ES-I3 (cell line): Measurements from ENCODE around the gene RNF2.
"Not testable (repeated sequence)": the region's sequence is repeated elsewhere in the genome, so short reads cannot be mapped to it uniquely, and the experiment has no call there.

ENCODE experiments used
- H3K36me3 ChIP-seq: 2 replicates; pipeline ENCODE4 v1.6.1; 2013; ENCODE audit warnings: mild to moderate bottlenecking, low read length, control low read depth, moderate library complexity; ENCODE audit not compliant: insufficient read depth
- H3K4me1 ChIP-seq: 2 replicates; pipeline ENCODE4 v1.6.1; 2013; ENCODE audit warnings: mild to moderate bottlenecking, control low read depth, low read length; ENCODE audit not compliant: insufficient read depth
- H3K9ac ChIP-seq: 2 replicates; pipeline ENCODE4 v1.6.1; 2013; ENCODE audit warnings: low read depth, mild to moderate bottlenecking, low read length, moderate library complexity
- H3K9me3 ChIP-seq: 2 replicates; pipeline ENCODE4 v1.6.1; 2013; ENCODE audit warnings: mild to moderate bottlenecking, low read length, moderate library complexity; ENCODE audit not compliant: control insufficient read depth, insufficient read depth

Gene RNF2

DNA sequence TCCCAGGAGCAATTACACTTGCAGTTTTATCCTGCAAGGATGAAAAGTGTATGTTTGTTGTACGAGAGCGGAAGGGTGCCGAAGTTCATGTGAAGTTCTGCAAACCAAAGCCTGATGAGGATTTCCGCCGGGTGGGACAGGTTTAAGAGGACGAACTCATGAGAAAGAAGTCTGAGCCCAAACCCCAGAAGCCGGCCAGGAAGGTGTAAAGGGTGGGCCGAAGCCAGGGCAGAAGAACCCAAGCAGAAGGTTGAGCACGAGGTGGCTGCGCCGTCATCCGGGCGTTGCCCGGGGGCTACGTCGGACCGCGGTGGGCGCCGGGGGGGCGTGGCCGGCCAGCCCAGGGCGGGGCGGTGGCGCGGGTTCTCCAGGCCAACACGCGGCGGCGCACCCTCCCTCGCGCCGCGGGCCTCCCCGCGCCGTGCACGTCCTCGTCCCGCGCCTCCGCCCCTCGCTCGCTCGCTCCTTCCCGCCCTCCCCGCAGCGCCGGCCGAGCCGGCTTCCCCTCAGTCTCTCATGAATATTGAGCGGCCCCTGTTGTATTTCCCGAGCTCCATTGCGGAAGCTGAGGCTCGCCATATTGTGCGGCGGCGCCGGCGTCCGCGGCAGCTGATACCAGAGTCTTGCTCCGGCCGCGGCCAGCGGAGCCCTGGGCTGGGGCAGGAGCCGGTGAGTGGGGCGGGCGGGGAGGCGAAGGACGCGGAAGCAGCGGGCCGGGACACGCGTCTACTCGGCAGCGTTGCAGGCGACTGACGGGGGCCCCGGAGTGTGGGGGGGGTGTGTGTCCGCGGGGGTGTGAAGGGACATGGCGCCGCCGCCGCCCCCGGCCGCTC lies at the start of gene RNF2:
TSS of gene RNF2 (plus strand) at position 578 of the 833 bp plus-strand sequence. CDS start 41,996 bp downstream, outside the sequence.
- H3K9me3 ChIP-seq, result no peaks in the 10 kb centered on the region
- peak within 1 kb of the TSS; percentile 92 for H3K9ac ChIP-seq
- H3K4me1 ChIP-seq, result peaks cover 16% of the 10 kb centered on the region
- H3K36me3 ChIP-seq, result no peaks in the 10 kb centered on the region

- H3K4me1 ChIP-seq, H3K9me3 ChIP-seq, H3K36me3 ChIP-seq, H3K9ac ChIP-seq: not testable (repeated sequence)
Measured at GRCh38 chr1:184999974-185000373, 45.4 kb upstream of the RNF2 start.

DNA sequence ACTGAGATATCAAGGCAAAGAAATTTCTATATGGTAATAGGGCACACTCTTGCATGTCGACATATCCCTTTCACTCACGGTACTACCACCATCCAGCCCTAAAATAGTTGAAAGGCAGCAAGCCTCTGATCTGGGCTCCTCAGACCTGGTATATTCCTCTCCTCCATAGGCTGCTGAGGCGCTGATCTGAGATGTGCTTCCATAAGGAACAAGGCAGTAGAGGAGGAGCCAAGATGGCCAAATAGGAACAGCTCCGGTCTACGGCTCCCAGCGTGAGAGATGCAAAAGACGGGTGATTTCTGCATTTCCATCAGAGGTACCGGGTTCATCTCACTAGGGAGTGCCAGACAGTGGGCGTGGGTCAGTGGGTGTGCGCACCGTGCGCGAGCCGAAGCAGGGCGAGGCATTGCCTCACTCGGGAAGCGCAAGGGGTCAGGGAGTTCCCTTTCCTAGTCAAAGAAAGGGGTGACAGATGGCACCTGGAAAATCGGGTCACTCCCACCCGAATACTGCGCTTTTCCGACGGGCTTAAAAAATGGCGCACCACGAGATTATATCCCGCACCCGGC lies 44.0 kb upstream of the RNF2 start:
- not testable (repeated sequence) for H3K36me3 ChIP-seq, H3K9me3 ChIP-seq, H3K4me1 ChIP-seq
- peak overlapping the region; percentile 40; the same call in 1 of the 2 replicates for H3K9ac ChIP-seq

- H3K9me3 ChIP-seq, result no peaks in the 10 kb centered on the region
- H3K9ac ChIP-seq, result no peak overlapping the region
- no peaks in the 10 kb centered on the region for H3K4me1 ChIP-seq
- H3K36me3 ChIP-seq, result no peaks in the 10 kb centered on the region
Measured at GRCh38 chr1:185008838-185009237, 36.5 kb upstream of the RNF2 start.

- no peaks in the 10 kb centered on the region for H3K9me3 ChIP-seq
- H3K36me3 ChIP-seq, result no peaks in the 10 kb centered on the region
- H3K4me1 ChIP-seq, result no peaks in the 10 kb centered on the region
- no peak overlapping the region for H3K9ac ChIP-seq
Measured at GRCh38 chr1:185010361-185010760, 35.0 kb upstream of the RNF2 start.

DNA sequence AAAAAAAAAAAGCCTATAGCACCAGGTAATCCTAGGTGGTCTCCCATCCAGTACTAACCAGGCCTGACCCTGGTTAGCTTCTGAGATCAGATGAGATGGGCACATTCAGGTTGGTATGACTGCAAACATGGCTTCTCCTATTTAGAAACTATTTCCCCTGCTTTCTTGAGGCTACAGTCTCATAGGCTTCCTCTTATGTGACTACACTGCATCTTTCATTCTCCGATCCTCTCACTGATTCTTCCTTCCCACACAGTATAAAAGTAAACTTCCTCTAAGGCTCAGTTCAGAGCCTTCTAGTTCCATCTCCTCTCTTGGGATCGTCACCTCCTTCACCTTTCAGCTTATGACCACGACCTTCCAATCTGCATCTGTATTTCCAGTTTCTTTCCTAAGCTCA lies 30.4 kb upstream of the RNF2 start:
- H3K36me3 ChIP-seq, result no peaks in the 10 kb centered on the region
- no peaks in the 10 kb centered on the region for H3K9me3 ChIP-seq
- no peaks in the 10 kb centered on the region for H3K4me1 ChIP-seq
- no peak overlapping the region for H3K9ac ChIP-seq

DNA sequence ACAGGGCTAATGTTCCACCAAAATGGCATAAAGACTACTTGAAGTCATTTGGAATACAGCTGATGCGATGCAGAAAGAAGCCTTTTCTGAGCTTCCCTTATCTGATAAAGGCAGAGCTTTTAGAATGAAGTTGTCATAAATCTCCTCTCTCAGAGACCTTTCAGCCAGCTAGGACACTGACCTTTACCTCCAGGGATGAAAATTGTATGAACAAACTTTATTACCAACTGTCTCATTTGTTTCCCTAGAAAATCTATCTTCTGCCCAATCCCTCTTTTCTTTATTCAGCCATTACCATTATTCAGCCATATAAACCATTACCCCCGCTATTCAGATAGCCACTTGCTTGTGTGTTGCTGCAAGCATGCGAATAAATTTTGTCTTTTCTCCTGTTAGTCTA lies 29.7 kb upstream of the RNF2 start:
- H3K9me3 ChIP-seq, result no peaks in the 10 kb centered on the region
- no peak overlapping the region for H3K9ac ChIP-seq
- H3K36me3 ChIP-seq, result no peaks in the 10 kb centered on the region

GRCh38 chr1:185016880-185017279 lies 28.5 kb upstream of the RNF2 start:
- Histone ChIP-seq H3K4me1 (no peaks in the 10 kb centered on the region), H3K9ac (no peak overlapping the region), H3K36me3 (no peaks in the 10 kb centered on the region), H3K9me3 (no peaks in the 10 kb centered on the region)

More for the DNA sequence above, 29.7 kb upstream of the RNF2 start:
- H3K4me1 ChIP-seq, result no peaks in the 10 kb centered on the region

DNA sequence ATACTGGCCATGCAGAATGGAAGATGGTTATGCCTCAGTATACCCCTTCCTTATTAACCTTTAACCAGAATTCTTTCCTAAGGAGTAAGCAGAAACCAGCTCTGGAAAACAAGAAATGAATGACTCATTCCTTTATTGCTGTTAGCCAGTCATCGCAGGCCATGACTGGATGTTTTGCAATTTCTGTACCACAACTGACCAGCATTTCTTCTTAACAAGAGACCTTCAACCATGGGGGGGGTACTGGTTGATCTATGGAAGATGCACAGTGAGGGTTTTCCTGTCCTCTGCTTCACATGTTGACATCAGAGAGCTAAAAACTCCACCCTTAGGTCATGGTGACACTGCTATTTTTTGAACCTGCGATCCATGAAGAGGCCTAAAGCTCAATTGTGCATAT lies 28.0 kb upstream of the RNF2 start:
- no peaks in the 10 kb centered on the region for H3K36me3 ChIP-seq
- H3K9ac ChIP-seq, result no peak overlapping the region
- no peaks in the 10 kb centered on the region for H3K4me1 ChIP-seq
- H3K9me3 ChIP-seq, result no peaks in the 10 kb centered on the region

- Histone ChIP-seq H3K9ac (no peak overlapping the region), H3K4me1 (no peaks in the 10 kb centered on the region), H3K36me3 (no peaks in the 10 kb centered on the region), H3K9me3 (no peaks in the 10 kb centered on the region)
Measured at GRCh38 chr1:185017966-185018365, 27.4 kb upstream of the RNF2 start.

- Histone ChIP-seq H3K9me3 (peaks cover 13% of the 10 kb centered on the region), H3K4me1 (no peaks in the 10 kb centered on the region), H3K9ac (no peak overlapping the region), H3K36me3 (no peaks in the 10 kb centered on the region)
Measured at GRCh38 chr1:185027252-185027882, 18.0 kb upstream of the RNF2 start.

- Histone ChIP-seq H3K9ac (no peak overlapping the region), H3K4me1 (no peaks in the 10 kb centered on the region), H3K9me3 (peaks cover 3% of the 10 kb centered on the region; the same call in 1 of the 2 replicates)
Measured at GRCh38 chr1:185033686-185034085, 11.7 kb upstream of the RNF2 start.

GRCh38 chr1:185035258-185035657 lies 10.1 kb upstream of the RNF2 start:
- H3K4me1 ChIP-seq, result no peaks in the 10 kb centered on the region

More at GRCh38 chr1:185033686-185034085, 11.7 kb upstream of the RNF2 start:
- H3K36me3 ChIP-seq, result no peaks in the 10 kb centered on the region

DNA sequence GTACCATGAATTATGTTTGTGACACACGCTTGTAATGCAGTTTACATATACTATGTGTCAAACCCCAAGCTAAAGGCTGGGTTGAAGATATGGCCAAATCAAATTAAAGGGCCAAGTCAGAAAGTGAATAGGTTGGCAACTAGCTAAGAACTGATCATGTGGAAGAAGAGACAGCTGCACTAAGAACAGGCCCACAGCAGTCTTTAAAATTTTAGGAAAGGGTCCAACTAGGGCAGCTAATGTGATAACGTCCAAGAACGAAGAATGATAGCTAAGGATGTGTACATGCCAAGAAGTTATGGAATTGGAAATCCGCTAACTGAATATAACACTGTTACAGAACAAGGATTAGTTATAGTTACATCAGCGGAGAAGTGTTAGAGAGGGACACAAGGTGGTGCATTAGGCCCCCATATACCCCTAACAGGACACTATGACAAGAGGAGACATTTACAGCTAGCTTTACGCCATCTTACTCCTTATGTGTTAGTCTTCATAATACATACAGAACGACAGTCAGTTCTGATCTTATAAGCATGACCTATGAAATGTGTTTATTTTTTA lies 6.5 kb upstream of the RNF2 start:
- Histone ChIP-seq H3K9me3 (no peaks in the 10 kb centered on the region), H3K36me3 (no peaks in the 10 kb centered on the region), H3K9ac (no peak overlapping the region), H3K4me1 (no peaks in the 10 kb centered on the region)

More at GRCh38 chr1:185035258-185035657, 10.1 kb upstream of the RNF2 start:
- Histone ChIP-seq H3K36me3 (no peaks in the 10 kb centered on the region), H3K9me3 (no peaks in the 10 kb centered on the region), H3K9ac (no peak overlapping the region)
